Measurements from ENCODE around the gene CEP57L1.

GRCh38 chr6:109117346-109118035 lies 22.2 kb downstream of the CEP57L1 start:
- TF ChIP-seq POLR2A (IDR thresholded peaks at IDR 0.05) (no peak), CTCF (IDR thresholded peaks at IDR 0.05) (no peak)

Data from suprapubic skin (tissue), 3 donors.